Measurements from ENCODE around the gene MACO1.
"Not testable (repeated sequence)": the region's sequence is repeated elsewhere in the genome, so short reads cannot be mapped to it uniquely, and the experiment has no call there.

Gene MACO1, protein sequence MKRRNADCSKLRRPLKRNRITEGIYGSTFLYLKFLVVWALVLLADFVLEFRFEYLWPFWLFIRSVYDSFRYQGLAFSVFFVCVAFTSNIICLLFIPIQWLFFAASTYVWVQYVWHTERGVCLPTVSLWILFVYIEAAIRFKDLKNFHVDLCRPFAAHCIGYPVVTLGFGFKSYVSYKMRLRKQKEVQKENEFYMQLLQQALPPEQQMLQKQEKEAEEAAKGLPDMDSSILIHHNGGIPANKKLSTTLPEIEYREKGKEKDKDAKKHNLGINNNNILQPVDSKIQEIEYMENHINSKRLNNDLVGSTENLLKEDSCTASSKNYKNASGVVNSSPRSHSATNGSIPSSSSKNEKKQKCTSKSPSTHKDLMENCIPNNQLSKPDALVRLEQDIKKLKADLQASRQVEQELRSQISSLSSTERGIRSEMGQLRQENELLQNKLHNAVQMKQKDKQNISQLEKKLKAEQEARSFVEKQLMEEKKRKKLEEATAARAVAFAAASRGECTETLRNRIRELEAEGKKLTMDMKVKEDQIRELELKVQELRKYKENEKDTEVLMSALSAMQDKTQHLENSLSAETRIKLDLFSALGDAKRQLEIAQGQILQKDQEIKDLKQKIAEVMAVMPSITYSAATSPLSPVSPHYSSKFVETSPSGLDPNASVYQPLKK
- 41.0 to 80.7 (median 58.4) reads per million in 9 experiments for total RNA-seq

DNA sequence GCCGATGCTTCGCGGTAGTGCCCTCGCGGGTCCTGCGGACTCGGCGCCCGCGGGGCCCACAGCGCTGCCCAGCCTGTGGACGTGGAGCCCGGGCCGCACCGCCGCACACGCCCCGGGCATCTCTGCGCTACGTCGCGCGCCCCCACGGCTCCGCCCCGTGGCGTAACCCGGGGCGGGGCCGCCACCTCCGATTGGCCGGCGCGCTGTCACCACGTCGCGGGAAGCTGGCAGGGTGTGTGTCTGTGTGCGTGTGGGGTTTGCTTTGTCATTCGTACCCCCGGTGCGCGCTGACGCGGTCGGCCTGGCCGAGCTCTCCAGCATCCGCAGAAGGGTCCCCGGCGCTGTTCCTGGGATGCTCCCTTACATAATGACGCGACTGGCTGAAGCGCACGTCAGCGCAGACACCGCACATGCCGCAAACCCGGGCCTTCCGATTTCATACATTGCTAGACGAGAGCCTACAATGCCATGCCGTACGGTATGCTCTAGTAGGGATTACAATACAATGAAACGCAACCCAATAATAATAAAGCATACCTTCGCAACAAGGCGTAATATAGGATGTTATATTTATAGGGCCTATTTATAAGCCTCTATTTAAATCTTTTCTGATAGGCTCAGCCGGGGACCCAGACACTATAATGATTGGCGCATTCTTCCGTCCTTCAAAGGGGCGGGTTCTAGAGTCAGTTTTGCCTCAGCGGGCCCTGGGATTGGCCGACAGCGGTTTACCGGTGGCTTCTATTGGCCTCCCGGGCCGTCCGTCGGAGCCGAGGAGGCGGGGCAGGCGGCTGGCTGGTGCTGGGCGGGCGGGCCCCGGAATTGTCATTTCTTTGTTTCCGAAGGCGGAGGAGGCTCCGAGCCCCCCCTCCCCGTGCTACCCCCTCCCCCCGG is at the start of gene MACO1:
Gene MACO1 (plus strand): TSS at position 825 of the 894 bp plus-strand sequence. CDS start 202 bp downstream, outside the sequence.
- ATAC-seq (replicated peaks): peak; percentile 76

DNA sequence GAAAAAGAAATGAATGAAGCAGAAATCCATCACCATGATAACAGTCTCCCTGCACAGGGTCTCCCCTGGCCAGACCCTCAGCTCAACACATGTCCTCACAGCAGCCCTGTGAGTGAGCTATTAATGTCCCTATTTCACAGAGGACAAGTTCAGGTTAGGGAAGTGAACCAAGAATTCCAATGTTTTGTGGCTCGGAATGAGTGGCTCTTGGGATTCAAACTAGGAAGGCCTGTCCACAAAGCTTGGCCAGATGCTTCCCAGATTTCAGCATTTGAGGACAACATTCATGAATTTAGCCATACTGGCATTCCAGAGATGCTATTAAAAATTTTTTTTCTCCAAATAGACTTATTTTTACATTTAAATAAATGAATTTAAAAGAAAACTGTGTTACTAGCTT is 48.2 kb upstream of the MACO1 start:
- not testable (repeated sequence) for H3K4me1 Mint-ChIP-seq (ENCODE audit: low read depth in 2 of 2); H3K9me3 Mint-ChIP-seq; H3K36me3 Mint-ChIP-seq (ENCODE audit: insufficient read depth); H3K27ac Mint-ChIP-seq; H3K4me3 Mint-ChIP-seq; DNase-seq; ATAC-seq (replicated peaks)
- peaks cover 0 to 24% of the 10 kb centered on the region in 2 donors for H3K27me3 Mint-ChIP-seq

More for the DNA sequence above, at the start of gene MACO1:
- peaks cover 12% of the 10 kb centered on the region for H3K36me3 Mint-ChIP-seq (ENCODE audit: insufficient read depth)
- DNase-seq: peak; percentile 95 to 98 (median 97)
- H3K27ac Mint-ChIP-seq: peak within 1 kb of the TSS; percentile 99 to 100
- H3K4me3 Mint-ChIP-seq: peak within 1 kb of the TSS; percentile 95 to 97
- H3K27me3 Mint-ChIP-seq: no peaks in the 10 kb centered on the region
- H3K4me1 Mint-ChIP-seq (ENCODE audit: low read depth in 2 of 2): peaks cover 31 to 42% of the 10 kb centered on the region in 2 donors
- no peaks in the 10 kb centered on the region for H3K9me3 Mint-ChIP-seq

DNA sequence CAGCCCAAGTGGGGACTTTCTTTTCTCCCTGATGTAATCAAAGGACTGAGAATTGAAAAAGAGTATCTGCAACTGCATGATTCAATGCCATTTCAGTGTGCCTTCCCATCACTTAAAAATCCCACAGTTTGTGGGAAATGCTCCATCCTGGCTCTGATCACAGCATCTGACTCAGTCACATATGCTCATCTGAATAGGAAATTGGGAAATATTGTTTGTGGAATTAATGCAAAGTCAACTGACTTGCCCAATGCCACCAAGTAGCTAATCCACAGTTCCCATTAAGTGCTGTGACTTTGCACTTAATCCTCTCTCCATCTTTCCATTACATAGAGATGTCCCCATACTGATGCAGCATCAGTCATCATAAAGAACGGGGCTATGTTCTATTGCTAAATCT is 47.6 kb upstream of the MACO1 start:
- DNase-seq; H3K36me3 Mint-ChIP-seq (ENCODE audit: insufficient read depth); H3K4me1 Mint-ChIP-seq (ENCODE audit: low read depth in 2 of 2); H3K4me3 Mint-ChIP-seq; H3K9me3 Mint-ChIP-seq; ATAC-seq (replicated peaks); H3K27ac Mint-ChIP-seq: not testable (repeated sequence)
- H3K27me3 Mint-ChIP-seq: peaks cover 0 to 24% of the 10 kb centered on the region in 2 donors

DNA sequence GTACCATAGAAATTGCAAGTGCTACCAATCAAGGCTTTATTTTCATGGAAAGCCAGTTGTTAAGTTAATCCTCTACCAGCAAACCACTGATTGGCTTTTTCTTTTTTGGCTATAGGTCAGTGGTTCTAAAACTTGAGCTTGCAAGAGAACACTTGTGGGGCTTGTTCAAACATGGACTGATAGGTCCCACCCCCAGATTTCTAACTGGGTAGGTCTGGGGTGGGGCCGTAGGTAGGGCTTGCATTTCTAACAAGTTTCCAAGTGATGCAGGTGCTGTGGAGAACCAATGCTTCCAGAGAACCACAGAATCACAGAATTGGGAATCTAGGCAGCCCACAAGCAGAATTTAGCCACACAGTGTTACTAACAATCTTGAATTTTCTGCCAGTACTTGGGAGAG is 46.8 kb upstream of the MACO1 start:
- not testable (repeated sequence) for DNase-seq; H3K9me3 Mint-ChIP-seq; H3K4me3 Mint-ChIP-seq; ATAC-seq (replicated peaks); H3K27ac Mint-ChIP-seq; H3K4me1 Mint-ChIP-seq (ENCODE audit: low read depth in 2 of 2); H3K36me3 Mint-ChIP-seq (ENCODE audit: insufficient read depth)
- peaks cover 0 to 29% of the 10 kb centered on the region in 2 donors for H3K27me3 Mint-ChIP-seq

DNA sequence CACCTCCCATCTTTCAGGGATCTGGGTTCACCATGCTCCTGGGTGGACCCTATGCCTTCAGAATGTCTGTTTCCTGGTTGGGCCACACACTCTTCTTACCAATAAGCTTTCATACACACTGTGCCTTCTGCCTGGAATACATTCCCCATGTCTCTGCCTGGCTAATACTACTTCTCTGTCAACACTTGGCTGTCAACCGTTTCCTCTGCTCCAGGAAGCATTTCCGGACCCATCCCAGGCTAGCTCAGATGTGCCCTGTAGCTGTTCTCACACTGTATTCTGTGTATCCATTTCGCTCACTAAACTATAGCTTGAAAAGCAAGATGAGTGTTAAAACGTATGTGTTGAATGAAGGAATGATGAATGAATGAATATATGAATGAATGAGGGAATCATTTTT is 43.6 kb upstream of the MACO1 start:
- not testable (repeated sequence) for H3K27ac Mint-ChIP-seq; DNase-seq; ATAC-seq (replicated peaks); H3K36me3 Mint-ChIP-seq (ENCODE audit: insufficient read depth); H3K9me3 Mint-ChIP-seq; H3K4me1 Mint-ChIP-seq (ENCODE audit: low read depth in 2 of 2); H3K4me3 Mint-ChIP-seq
- peaks cover 5 to 40% of the 10 kb centered on the region in 2 donors for H3K27me3 Mint-ChIP-seq

DNA sequence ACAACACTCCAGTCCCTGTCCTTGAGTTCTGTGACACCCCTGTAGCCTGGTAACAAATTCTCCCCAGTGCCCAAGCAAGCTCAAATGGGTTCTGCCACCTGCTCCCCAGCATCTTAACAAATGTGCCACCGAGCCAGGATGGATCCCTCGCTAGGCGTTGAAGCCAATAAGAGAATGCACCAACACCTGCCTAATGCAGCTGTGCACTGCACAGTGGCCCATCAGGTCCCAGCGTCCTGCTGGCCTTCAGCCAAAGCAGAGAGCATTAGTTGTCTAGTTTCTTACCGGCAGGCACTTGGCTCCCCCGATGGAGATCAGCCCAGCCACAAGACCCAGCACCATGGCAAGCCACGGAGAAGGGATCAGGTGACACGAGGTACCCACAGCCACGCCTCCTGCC is 42.0 kb upstream of the MACO1 start:
- H3K36me3 Mint-ChIP-seq (ENCODE audit: insufficient read depth); H3K4me1 Mint-ChIP-seq (ENCODE audit: low read depth in 2 of 2); H3K4me3 Mint-ChIP-seq; DNase-seq; H3K27ac Mint-ChIP-seq; H3K9me3 Mint-ChIP-seq: not testable (repeated sequence)
- peak; percentile 26 for ATAC-seq (replicated peaks)
- H3K27me3 Mint-ChIP-seq: peaks cover 5 to 40% of the 10 kb centered on the region in 2 donors

DNA sequence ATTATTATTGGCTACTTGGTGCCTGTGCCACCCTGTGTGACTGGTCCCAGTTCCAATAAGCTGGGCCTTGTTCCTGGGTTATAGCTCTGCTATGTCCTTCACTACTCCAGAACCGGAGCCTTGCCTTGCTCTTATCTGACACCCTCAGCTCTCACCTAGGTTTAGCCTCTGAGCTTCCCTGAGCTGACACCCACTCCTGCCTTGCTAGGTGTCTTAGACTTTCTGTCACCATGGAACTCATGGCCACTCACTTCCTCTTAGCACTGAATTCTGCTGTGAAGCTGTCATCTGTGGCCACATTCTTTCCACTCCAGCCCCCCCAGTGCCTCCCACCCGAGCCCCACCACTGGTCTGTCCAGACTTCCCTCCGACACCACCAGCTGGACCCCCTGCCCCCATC is 41.0 kb upstream of the MACO1 start:
- H3K27me3 Mint-ChIP-seq: peaks cover 11 to 40% of the 10 kb centered on the region in 2 donors
- not testable (repeated sequence) for DNase-seq; H3K9me3 Mint-ChIP-seq; H3K4me1 Mint-ChIP-seq (ENCODE audit: low read depth in 2 of 2); H3K4me3 Mint-ChIP-seq; ATAC-seq (replicated peaks); H3K36me3 Mint-ChIP-seq (ENCODE audit: insufficient read depth); H3K27ac Mint-ChIP-seq

DNA sequence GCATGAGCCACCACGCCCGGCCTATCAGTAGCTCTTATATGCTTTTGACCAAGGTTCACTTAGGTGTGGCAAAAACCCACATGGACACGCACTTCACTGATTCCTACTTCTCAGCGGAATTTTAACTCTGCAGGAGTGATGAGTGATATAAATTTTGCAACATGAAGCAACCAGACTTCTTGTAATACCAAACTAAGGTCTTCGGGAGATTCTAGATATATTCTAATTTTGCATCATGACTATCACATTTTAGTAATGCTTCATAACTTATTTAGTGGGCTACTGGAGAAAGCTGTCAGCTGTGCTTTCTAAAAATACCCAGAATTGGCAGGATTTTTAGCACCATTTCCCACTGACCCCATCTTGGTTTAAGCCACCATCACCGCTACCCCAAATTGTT is 37.9 kb upstream of the MACO1 start:
- Mint-ChIP-seq H3K36me3 (ENCODE audit: insufficient read depth) (no peaks in the 10 kb centered on the region), H3K4me3 (no peak overlapping the region), H3K27ac (no peak overlapping the region), H3K9me3 (no peaks in the 10 kb centered on the region), H3K27me3 (peaks cover 11 to 23% of the 10 kb centered on the region in 2 donors), H3K4me1 (ENCODE audit: low read depth in 2 of 2) (no peaks in the 10 kb centered on the region)
- DNase-seq: no peak
- ATAC-seq (replicated peaks): no peak

DNA sequence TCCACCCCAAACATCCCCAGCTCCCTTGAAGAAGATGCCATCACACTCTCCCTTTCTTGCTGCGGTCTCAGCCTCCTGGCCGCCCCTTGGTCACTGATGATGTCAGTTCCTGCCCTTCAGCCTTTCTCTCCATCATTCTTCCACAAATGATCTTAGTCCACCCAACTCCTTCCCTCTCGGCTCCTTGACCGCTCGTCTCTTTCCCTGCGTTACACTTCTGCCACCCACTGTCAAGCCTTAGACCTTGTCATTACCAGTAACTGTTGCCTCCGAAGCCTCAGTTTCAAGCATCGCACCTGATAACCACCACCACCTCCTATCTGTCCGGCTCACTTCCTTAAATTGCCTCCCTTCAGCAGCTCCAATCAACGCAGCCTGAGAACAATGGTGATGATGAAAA is 33.1 kb upstream of the MACO1 start:
- not testable (repeated sequence) for H3K36me3 Mint-ChIP-seq (ENCODE audit: insufficient read depth); DNase-seq; ATAC-seq (replicated peaks); H3K4me1 Mint-ChIP-seq (ENCODE audit: low read depth in 2 of 2); H3K27ac Mint-ChIP-seq; H3K9me3 Mint-ChIP-seq; H3K4me3 Mint-ChIP-seq
- peaks cover 21 to 26% of the 10 kb centered on the region in 2 donors for H3K27me3 Mint-ChIP-seq

DNA sequence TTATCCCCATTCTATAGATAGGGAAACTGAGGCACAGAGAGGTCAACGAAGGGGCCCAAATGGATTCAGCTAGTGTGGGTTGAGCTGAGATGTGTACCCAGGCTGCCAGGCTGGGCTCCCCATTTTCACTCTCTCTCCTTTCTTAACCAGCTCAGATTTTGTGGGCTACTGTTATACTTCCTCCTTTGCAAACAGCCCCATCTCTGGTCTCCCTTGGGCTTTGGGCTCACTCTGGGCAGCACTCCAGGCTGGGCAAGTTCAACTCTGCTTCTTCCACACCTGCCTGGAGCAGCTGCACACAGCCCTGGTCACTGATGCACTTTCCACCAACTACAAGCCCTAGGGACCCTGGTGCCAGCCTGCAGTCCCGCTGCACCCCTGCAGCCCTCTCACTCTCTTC is 32.6 kb upstream of the MACO1 start:
- not testable (repeated sequence) for H3K9me3 Mint-ChIP-seq; ATAC-seq (replicated peaks); DNase-seq; H3K4me3 Mint-ChIP-seq; H3K36me3 Mint-ChIP-seq (ENCODE audit: insufficient read depth); H3K4me1 Mint-ChIP-seq (ENCODE audit: low read depth in 2 of 2); H3K27ac Mint-ChIP-seq
- peaks cover 21 to 31% of the 10 kb centered on the region in 2 donors for H3K27me3 Mint-ChIP-seq

DNA sequence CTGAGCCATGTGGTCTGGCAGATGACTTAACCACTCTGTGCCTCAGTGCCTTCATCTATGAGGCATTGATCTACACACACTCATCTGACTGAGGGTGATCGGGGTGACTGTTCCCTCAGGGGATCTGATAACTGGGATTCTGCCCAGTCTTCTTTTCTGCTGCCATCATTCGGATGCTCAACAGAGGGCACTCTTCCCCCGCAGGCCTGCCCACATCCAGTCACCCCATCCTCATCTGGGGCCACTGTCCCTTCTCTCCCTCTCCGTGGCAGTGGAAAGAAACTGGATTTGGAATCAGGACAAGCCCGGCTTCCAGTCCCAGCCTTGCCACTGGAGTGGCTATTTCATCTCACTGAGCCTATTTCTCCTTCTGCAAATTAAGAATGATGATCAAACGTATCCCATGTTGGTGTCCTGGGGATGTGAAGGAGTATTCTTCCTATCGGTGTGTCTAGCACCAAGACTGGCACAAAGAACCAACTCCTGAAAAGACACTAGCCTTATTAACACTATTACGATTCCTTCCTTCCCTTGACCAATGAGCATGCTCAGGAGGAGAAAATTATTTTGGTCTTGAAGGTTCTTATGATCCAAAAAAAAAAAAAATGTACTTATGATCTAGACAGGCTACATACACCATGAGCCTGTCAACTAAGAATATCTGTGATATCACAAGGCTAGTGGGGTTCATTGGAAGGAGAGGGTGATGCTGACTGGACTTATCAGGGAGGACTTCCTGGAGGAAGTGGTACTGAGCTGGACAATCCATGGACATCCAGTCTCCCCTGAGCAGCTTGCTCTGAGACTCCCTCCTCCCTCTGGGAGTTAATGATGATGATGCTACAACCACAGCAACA is 27.5 kb upstream of the MACO1 start:
- peak; percentile 76 for ATAC-seq (replicated peaks)

DNA sequence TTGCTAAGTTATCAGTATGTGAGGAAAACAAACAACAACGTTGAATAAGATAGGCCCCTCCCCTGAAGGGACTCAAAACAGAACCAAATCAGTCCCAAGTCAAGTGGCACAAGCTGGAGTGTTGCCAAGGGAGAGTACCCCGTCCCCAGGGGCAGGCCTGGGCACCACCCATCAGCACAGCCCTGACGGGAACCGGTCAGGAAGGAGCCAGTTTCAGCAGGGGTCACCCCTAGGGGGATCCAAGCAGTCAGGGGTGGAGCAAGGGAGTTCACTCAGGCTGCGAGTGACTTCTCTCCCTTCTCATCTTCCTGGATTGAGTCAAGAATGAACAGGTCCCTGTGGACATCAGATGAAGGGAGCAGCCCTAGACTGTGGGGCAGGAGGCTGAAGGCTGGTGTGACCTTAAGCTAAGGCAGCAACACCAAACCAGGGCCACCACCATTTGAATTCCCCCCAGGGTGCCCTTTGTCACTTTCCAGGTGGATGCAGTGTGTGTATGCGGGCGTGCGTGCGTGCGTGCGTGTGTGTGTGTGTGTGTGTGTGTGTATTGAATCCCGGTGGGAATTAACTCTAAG is 24.9 kb upstream of the MACO1 start:
- H3K36me3 Mint-ChIP-seq (ENCODE audit: insufficient read depth); H3K4me3 Mint-ChIP-seq; H3K9me3 Mint-ChIP-seq; DNase-seq; ATAC-seq (replicated peaks); H3K4me1 Mint-ChIP-seq (ENCODE audit: low read depth in 2 of 2); H3K27ac Mint-ChIP-seq: not testable (repeated sequence)
- peaks cover 10 to 23% of the 10 kb centered on the region in 2 donors for H3K27me3 Mint-ChIP-seq

More for the DNA sequence above, 27.5 kb upstream of the MACO1 start:
- peak in 1 of 3 experiments; percentile 3 for DNase-seq
- not testable (repeated sequence) for H3K9me3 Mint-ChIP-seq; H3K36me3 Mint-ChIP-seq (ENCODE audit: insufficient read depth); H3K27ac Mint-ChIP-seq; H3K4me3 Mint-ChIP-seq; H3K4me1 Mint-ChIP-seq (ENCODE audit: low read depth in 2 of 2)
- peaks cover 15 to 28% of the 10 kb centered on the region in 2 donors for H3K27me3 Mint-ChIP-seq

Measured in effector memory CD8-positive, alpha-beta T cell (primary cell).